Esophagus muscularis mucosa (tissue), 4 donors: ENCODE measurements around the gene MAP3K1.

Source experiments
- CTCF ChIP-seq, 3 experiments: fragments of 200-600 bp in 2 of 3; fragments of 450-650 bp in 1 of 3; sonication (generic) in 2 of 3; IDR thresholded peaks; one replicate each; pipeline ENCODE4 v1.5.1; 2017 to 2019; ENCODE audit warnings: antibody characterized with exemption in 3 of 3, mild to moderate bottlenecking in 2 of 3, moderate library complexity in 1 of 3
- EP300 ChIP-seq: sonication (generic); formaldehyde crosslinking; IDR thresholded peaks from one replicate; pipeline ENCODE4 v1.6.1; 2017; ENCODE audit warnings: antibody characterized with exemption
- POLR2A ChIP-seq: fragments of 450-650 bp; IDR thresholded peaks from one replicate; pipeline ENCODE4 v1.6.1; 2017; ENCODE audit warnings: antibody characterized with exemption, moderate library complexity, mild to moderate bottlenecking, low read depth
- POLR2AphosphoS5 ChIP-seq, 2 donors: sonication (generic); formaldehyde crosslinking; IDR thresholded peaks; one replicate each; pipeline ENCODE4 v1.6.1; 2017; ENCODE audit warnings: antibody characterized with exemption in 2 of 2

DNA sequence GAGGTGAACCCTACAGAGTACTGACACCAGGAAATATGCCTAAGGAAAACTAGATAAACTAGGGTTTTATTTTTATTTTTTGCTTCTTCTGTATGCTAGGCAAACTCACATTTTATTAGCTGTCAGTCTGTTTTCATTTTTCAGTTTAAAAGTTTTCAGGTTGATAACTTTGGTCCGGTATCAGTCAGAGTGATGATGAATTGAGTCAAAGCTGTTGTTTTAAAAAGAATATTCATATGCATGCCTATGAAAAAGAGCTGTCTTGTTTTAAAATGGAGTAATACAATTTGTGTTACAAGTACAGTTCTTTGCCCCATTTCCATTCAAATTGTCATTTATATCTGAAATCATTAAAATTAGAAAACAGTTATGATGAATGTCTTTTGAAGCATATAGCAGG is 22.6 kb downstream of the MAP3K1 start:
- TF ChIP-seq CTCF (IDR thresholded peaks at IDR 0.05) = no peak
- TF ChIP-seq POLR2A = no peak
- no peak for TF ChIP-seq POLR2AphosphoS5 (IDR thresholded peaks at IDR 0.05)
- TF ChIP-seq EP300 = no peak
